IMR-90 (cell line): ENCODE data around the gene AGAP1. TPM values are rescaled to one million over a fixed set of nuclear protein-coding genes. Genes with fewer than 3 reads are reported as not detected.

Experiments
- ATAC-seq: fragments of 200-7000 bp; cut with Tn5 transposase; 2 replicates; pipeline ENCODE4 v1.9.1; 2020; ENCODE audit warnings: low read depth, mild to moderate bottlenecking, moderate library complexity
- BruUV-seq: library from RNA; stranded (reverse); fragments of 400-500 nt; replicated peaks from 2 replicates; lab custom pipeline; 2021; lab: Mats Ljungman, UMichigan
- CTCF ChIA-PET: fragments of 300-600 bp; formaldehyde crosslinking; extraction: SDS; loops from one replicate; lab custom pipeline; 2021; ENCODE audit warnings: antibody characterized with exemption; lab: Yijun Ruan, JAX
- POLR2A ChIA-PET: fragments of 300-600 bp; sonication (Branson Sonifier 250); formaldehyde crosslinking; loops from one replicate; lab custom pipeline; 2022; ENCODE audit warnings: antibody characterized with exemption; ENCODE audit not compliant: unreplicated experiment; lab: Charles Lee
- DNase-seq: peaks from one replicate; pipeline ENCODE4 v3.0.0; 2013
- H2AFZ ChIP-seq: replicated peaks from 2 replicates; pipeline ENCODE3; 2013; ENCODE audit warnings: low read length, mild to moderate bottlenecking; ENCODE audit not compliant: poor library complexity
- H2AK5ac ChIP-seq: 2 replicates; pipeline ENCODE4 v1.6.1; 2013; ENCODE audit warnings: low read depth, low read length, inconsistent platforms
- H2AK9ac ChIP-seq: replicated peaks from 2 replicates; pipeline ENCODE3; 2013; ENCODE audit warnings: mild to moderate bottlenecking, low read depth, low read length, moderate library complexity; ENCODE audit not compliant: poor library complexity
- H2BK120ac ChIP-seq: 2 replicates; pipeline ENCODE4 v1.6.1; 2013; ENCODE audit warnings: low read depth, low read length, inconsistent platforms
- H2BK15ac ChIP-seq: 3 replicates; pipeline ENCODE4 v1.6.1; 2013; ENCODE audit warnings: low read depth, low read length, inconsistent platforms
- H2BK20ac ChIP-seq: 2 replicates; pipeline ENCODE4 v1.6.1; 2013; ENCODE audit warnings: low read depth, mild to moderate bottlenecking, inconsistent platforms, low read length, moderate library complexity
- H2BK5ac ChIP-seq: 2 replicates; pipeline ENCODE4 v1.6.1; 2013; ENCODE audit warnings: mild to moderate bottlenecking, low read depth, low read length, inconsistent platforms; ENCODE audit not compliant: poor library complexity, severe bottlenecking
- H3K14ac ChIP-seq: replicated peaks from 2 replicates; pipeline ENCODE4 v1.6.1; 2013; ENCODE audit warnings: low read depth, low read length, inconsistent platforms
- H3K18ac ChIP-seq: 2 replicates; pipeline ENCODE4 v1.6.1; 2013; ENCODE audit warnings: low read depth, low read length, control low read depth
- H3K23ac ChIP-seq: 2 replicates; pipeline ENCODE4 v1.6.1; 2013; ENCODE audit warnings: low read depth, low read length, inconsistent platforms
- H3K27ac ChIP-seq: 2 replicates; pipeline ENCODE4 v1.5.1; 2013; ENCODE audit warnings: mild to moderate bottlenecking, control low read depth, low read length; ENCODE audit not compliant: insufficient read depth
- H3K27me3 ChIP-seq: 2 replicates; pipeline ENCODE4 v1.6.1; 2013; ENCODE audit warnings: low read length; ENCODE audit not compliant: control insufficient read depth, insufficient read depth
- H3K36me3 ChIP-seq: 2 replicates; pipeline ENCODE4 v1.6.1; 2013; ENCODE audit warnings: low read length, mixed read lengths; ENCODE audit not compliant: control insufficient read depth, insufficient read depth
- H3K4ac ChIP-seq: 2 replicates; pipeline ENCODE4 v1.6.1; 2013; ENCODE audit warnings: low read depth, low read length, inconsistent platforms
- H3K4me1 ChIP-seq: 2 replicates; pipeline ENCODE4 v1.6.1; 2013; ENCODE audit warnings: low read length, mixed read lengths; ENCODE audit not compliant: control insufficient read depth, insufficient read depth
- H3K4me2 ChIP-seq: 2 replicates; pipeline ENCODE4 v1.6.1; 2013; ENCODE audit warnings: low read depth, mild to moderate bottlenecking, control low read depth, low read length, moderate library complexity
- H3K4me3 ChIP-seq: 2 replicates; pipeline ENCODE4 v1.5.1; 2013; ENCODE audit warnings: low read depth, mild to moderate bottlenecking, control low read depth, low read length, moderate library complexity; ENCODE audit not compliant: insufficient read depth
- H3K56ac ChIP-seq: 2 replicates; pipeline ENCODE4 v1.6.1; 2013; ENCODE audit warnings: low read length, inconsistent platforms; ENCODE audit not compliant: insufficient read depth; ENCODE audit errors: extremely low read depth
- H3K79me1 ChIP-seq, 2 experiments: 2 replicates each; pipeline ENCODE4 v1.6.1; 2013; ENCODE audit warnings: low read length in 2 of 2, inconsistent platforms in 1 of 2, low read depth in 1 of 2
- H3K9ac ChIP-seq: 2 replicates; pipeline ENCODE4 v1.6.1; 2013; ENCODE audit warnings: low read depth, low read length, control low read depth
- H3K9me1 ChIP-seq: 2 replicates; pipeline ENCODE4 v1.6.1; 2013; ENCODE audit warnings: low read length, inconsistent platforms; ENCODE audit not compliant: insufficient read depth
- H3K9me3 ChIP-seq: 2 replicates; pipeline ENCODE4 v1.6.1; 2013; ENCODE audit warnings: low read length; ENCODE audit not compliant: control insufficient read depth, insufficient read depth
- H4K20me1 ChIP-seq: 2 replicates; pipeline ENCODE4 v1.6.1; 2013; ENCODE audit warnings: low read length, inconsistent platforms; ENCODE audit not compliant: insufficient read depth
- H4K5ac ChIP-seq: 2 replicates; pipeline ENCODE4 v1.6.1; 2013; ENCODE audit warnings: mild to moderate bottlenecking, low read depth, low read length, control low read depth
- H4K8ac ChIP-seq, 2 experiments: 2 replicates each; pipeline ENCODE4 v1.6.1; 2013; ENCODE audit warnings: low read depth in 2 of 2, low read length in 2 of 2, control low read depth in 1 of 2, inconsistent platforms in 1 of 2
- H4K91ac ChIP-seq: 2 replicates; pipeline ENCODE4 v1.6.1; 2013; ENCODE audit warnings: low read depth, low read length, inconsistent platforms; ENCODE audit not compliant: insufficient read depth
- BHLHE40 ChIP-seq: fragments of 150-350 bp; IDR thresholded peaks from 2 replicates; pipeline ENCODE4 v1.6.1; 2016; ENCODE audit warnings: mild to moderate bottlenecking, low read depth, low read length
- CEBPB ChIP-seq: IDR thresholded peaks from 2 replicates; pipeline ENCODE4 v1.6.1; 2012; ENCODE audit warnings: low read depth, low read length, improper control_type of control experiment
- CHD1 ChIP-seq: IDR thresholded peaks from 2 replicates; pipeline ENCODE4 v1.6.1; 2012; ENCODE audit warnings: low read depth, low read length, improper control_type of control experiment
- MAFK ChIP-seq: IDR thresholded peaks from 2 replicates; pipeline ENCODE4 v1.6.1; 2012; ENCODE audit warnings: low read depth, low read length, improper control_type of control experiment
- MAZ ChIP-seq: IDR thresholded peaks from 2 replicates; pipeline ENCODE4 v1.6.1; 2012; ENCODE audit warnings: low read depth, mild to moderate bottlenecking, low read length, improper control_type of control experiment, moderate library complexity, borderline replicate concordance
- MXI1 ChIP-seq: IDR thresholded peaks from 2 replicates; pipeline ENCODE4 v1.6.1; 2012; ENCODE audit warnings: low read depth, mild to moderate bottlenecking, low read length, moderate library complexity, borderline replicate concordance
- NFE2L2 ChIP-seq: fragments of 150-350 bp; IDR thresholded peaks from 2 replicates; pipeline ENCODE4 v1.6.1; 2016; ENCODE audit warnings: low read depth, mild to moderate bottlenecking, low read length
- POLR2A ChIP-seq: IDR thresholded peaks from 2 replicates; pipeline ENCODE4 v1.6.1; 2012; ENCODE audit warnings: mild to moderate bottlenecking, low read depth, low read length
- RAD21 ChIP-seq: IDR thresholded peaks from 2 replicates; pipeline ENCODE4 v1.6.1; 2012; ENCODE audit warnings: low read length, improper control_type of control experiment
- RFX5 ChIP-seq: IDR thresholded peaks from 2 replicates; pipeline ENCODE4 v1.8.0; 2012; ENCODE audit warnings: low read depth, mild to moderate bottlenecking, low read length, moderate library complexity
- SMC3 ChIP-seq: fragments of 150-350 bp; IDR thresholded peaks from 2 replicates; pipeline ENCODE4 v1.6.1; 2016; ENCODE audit warnings: low read depth, mild to moderate bottlenecking, antibody characterized with exemption, low read length, moderate library complexity
- WGBS, 2 experiments: methylation state at CpG; one replicate each; pipeline versions ENCODE4 v1.1.5 to v1.1.7; 2013; ENCODE audit warnings: missing lambda C conversion rate in 2 of 2; ENCODE audit not compliant: insufficient read length in 1 of 2; ENCODE audit errors: extremely low coverage in 2 of 2; 5-methylcytosine and 5-hydroxymethylcytosine counted together
- dilution Hi-C: fragments of 300-500 bp; cut with HindIII; formaldehyde crosslinking; loops from one replicate; pipeline ENCODE4 v1.14.3; 2018; ENCODE audit warnings: low sequenced_read_pairs; ENCODE audit not compliant: unreplicated experiment
- in situ Hi-C: fragments of 300-500 bp; cut with MboI; formaldehyde crosslinking; loops from 3 replicates; pipeline ENCODE4 v1.14.3; 2019; ENCODE audit warnings: low sequenced_read_pairs, inconsistent platforms, mixed read lengths
- intact Hi-C: fragments of 100-400 bp; cut with micrococcal nuclease; formaldehyde crosslinking; loops from 2 replicates; pipeline ENCODE4 v1.10.0; 2022
- polyA plus RNA-seq, 3 experiments: library from polyadenylated mRNA; depleted of rRNA; stranded (reverse); fragments of >200 nt; gene quantifications; 2 replicates each; pipeline ENCODE4 v1.2.3, GENCODE V29; 2012; ENCODE audit warnings: low replicate concordance in 1 of 3
- total RNA-seq: library from RNA; depleted of rRNA; stranded (reverse); fragments of >200 nt; gene quantifications from 2 replicates; pipeline ENCODE4 v1.2.3, GENCODE V29; 2012

The AGAP1 gene
- total and polyA plus RNA-seq, 2 of the 4 experiments (the other 2 are of a cell fraction) = 15.1 to 16.4 TPM

- Histone ChIP-seq H3K14ac (no peak overlapping the region), H3K27me3 (no peaks in the 10 kb centered on the region), H3K79me1 (peaks cover 3 to 7% of the 10 kb centered on the region in 2 experiments; a peak in 3 of 4 replicates), H3K4me1 (no peaks in the 10 kb centered on the region), H3K27ac (no peak overlapping the region), H3K9ac (no peak overlapping the region), H3K4me3 (no peak overlapping the region), H4K91ac (no peak overlapping the region), H2BK5ac (no peak overlapping the region), H3K4ac (no peak overlapping the region), H3K4me2 (no peak overlapping the region), H4K5ac (no peak overlapping the region), H2AK5ac (no peak overlapping the region), H3K36me3 (peaks cover 2% of the 10 kb centered on the region), H2BK120ac (no peak overlapping the region), H2AK9ac (no peak overlapping the region), H3K9me3 (no peaks in the 10 kb centered on the region), H3K23ac (no peak overlapping the region), H2AFZ (no peak overlapping the region), H3K56ac (no peak overlapping the region), H3K18ac (no peak overlapping the region), H2BK15ac (no peak overlapping the region), H4K8ac (no peak overlapping the region), H2BK20ac (no peak overlapping the region), H3K9me1 (no peaks in the 10 kb centered on the region), H4K20me1 (peaks cover 6% of the 10 kb centered on the region)
- intact Hi-C loops = no loop called here
- DNase-seq (no peak), ATAC-seq (no peak)
- WGBS, 2 experiments = no CpG with 5 or more reads among the region's 3 CpGs
- in situ Hi-C loops = no loop called here
- dilution Hi-C loops = loop anchor here (25.0 kb wide), 1 partner anchor 596 kb away; no protein-coding TSS in a partner anchor
- no peak for TF ChIP-seq RAD21
- no peak for TF ChIP-seq MAZ
- TF ChIP-seq MAFK = no peak
- TF ChIP-seq BHLHE40 = no peak
- no peak for TF ChIP-seq CHD1
- no peak for TF ChIP-seq RFX5
- no peak for TF ChIP-seq CEBPB
- TF ChIP-seq NFE2L2 = no peak
- no peak for TF ChIP-seq POLR2A
- no peak for TF ChIP-seq MXI1
- no peak for TF ChIP-seq SMC3
- no TSS peak for BruUV-seq
- CTCF ChIA-PET = no interaction called here
- POLR2A ChIA-PET = interaction anchor here (0.6 kb wide), 1 partner anchor 86 kb away, joined by 9 read pairs; no protein-coding TSS in a partner anchor
Measured at GRCh38 chr2:235733761-235734160, 239.9 kb downstream of the AGAP1 start.
